Measurements from ENCODE around the gene CCND3.

The CCND3 gene

GRCh38 chr6:41938590-41939175 is 2.9 kb downstream of the CCND3 start:
- H3K79me2 ChIP-seq (ENCODE audit: insufficient read depth, low read length), result peaks cover 79% of the 10 kb centered on the region
- H3K27me3 ChIP-seq (ENCODE audit: insufficient read depth, low read length, poor library complexity), result no peaks in the 10 kb centered on the region
- peaks cover 75% of the 10 kb centered on the region for H3K36me3 ChIP-seq (ENCODE audit: insufficient read depth, low read length)
- H3K4me1 ChIP-seq (ENCODE audit: insufficient read depth, low read length), result peaks cover 76% of the 10 kb centered on the region
- peaks cover 26% of the 10 kb centered on the region for H4K20me1 ChIP-seq (ENCODE audit: insufficient read depth, low read length)
- H3K4me2 ChIP-seq (ENCODE audit: insufficient read depth, low read length), result peak overlapping the region; percentile 82
- ATAC-seq (ENCODE audit: insufficient read depth, low read depth) (no peak), DNase-seq (no peak)
- peak overlapping the region; percentile 100 for H3K27ac ChIP-seq (ENCODE audit: low read length)
- no peak overlapping the region for H2AFZ ChIP-seq (ENCODE audit: low read depth, low read length)
- peak; percentile 11 for TF ChIP-seq CTCF (IDR thresholded peaks at IDR 0.05; ENCODE audit: borderline replicate concordance, extremely low read depth, low read length, poor library complexity, severe bottlenecking)
- no peak for TF ChIP-seq EZH2 (IDR thresholded peaks at IDR 0.05; ENCODE audit: borderline replicate concordance, low read depth, low read length, severe bottlenecking)
- peak overlapping the region; percentile 86 to 93 for H3K4me3 ChIP-seq (ENCODE audit: low read depth in 1 of 2, low read length in 2 of 2)
- H3K9ac ChIP-seq (ENCODE audit: low read depth, low read length), result peak overlapping the region; percentile 99
- H3K9me3 ChIP-seq (ENCODE audit: insufficient read depth, low read length, severe bottlenecking), result no peaks in the 10 kb centered on the region

- peaks cover 79% of the 10 kb centered on the region for H3K79me2 ChIP-seq (ENCODE audit: insufficient read depth, low read length)
- peak; percentile 26 for ATAC-seq (ENCODE audit: insufficient read depth, low read depth)
- peak overlapping the region; percentile 99 for H3K9ac ChIP-seq (ENCODE audit: low read depth, low read length)
- H3K4me1 ChIP-seq (ENCODE audit: insufficient read depth, low read length), result peaks cover 74% of the 10 kb centered on the region
- peak overlapping the region; percentile 82 for H3K4me2 ChIP-seq (ENCODE audit: insufficient read depth, low read length)
- peak overlapping the region; percentile 100 for H3K27ac ChIP-seq (ENCODE audit: low read length)
- no peaks in the 10 kb centered on the region for H3K9me3 ChIP-seq (ENCODE audit: insufficient read depth, low read length, severe bottlenecking)
- TF ChIP-seq EZH2 (IDR thresholded peaks at IDR 0.05; ENCODE audit: borderline replicate concordance, low read depth, low read length, severe bottlenecking), result no peak
- no peak for TF ChIP-seq CTCF (IDR thresholded peaks at IDR 0.05; ENCODE audit: borderline replicate concordance, extremely low read depth, low read length, poor library complexity, severe bottlenecking)
- H3K4me3 ChIP-seq (ENCODE audit: low read depth in 1 of 2, low read length in 2 of 2), result peak overlapping the region; percentile 86 to 93
- H2AFZ ChIP-seq (ENCODE audit: low read depth, low read length), result no peak overlapping the region
- H3K36me3 ChIP-seq (ENCODE audit: insufficient read depth, low read length), result peaks cover 81% of the 10 kb centered on the region
- peak; percentile 93 for DNase-seq
- H3K27me3 ChIP-seq (ENCODE audit: insufficient read depth, low read length, poor library complexity), result no peaks in the 10 kb centered on the region
- peaks cover 26% of the 10 kb centered on the region for H4K20me1 ChIP-seq (ENCODE audit: insufficient read depth, low read length)
Observed at GRCh38 chr6:41937861-41938574, 3.6 kb downstream of the CCND3 start.

- Histone ChIP-seq H3K27me3 (ENCODE audit: insufficient read depth, low read length, poor library complexity) (no peaks in the 10 kb centered on the region), H4K20me1 (ENCODE audit: insufficient read depth, low read length) (peaks cover 29% of the 10 kb centered on the region), H3K9me3 (ENCODE audit: insufficient read depth, low read length, severe bottlenecking) (no peaks in the 10 kb centered on the region), H3K27ac (ENCODE audit: low read length) (peak overlapping the region; percentile 100), H3K4me3 (ENCODE audit: low read depth in 1 of 2, low read length in 2 of 2) (peak overlapping the region; percentile 86 to 93), H3K79me2 (ENCODE audit: insufficient read depth, low read length) (peaks cover 83% of the 10 kb centered on the region), H2AFZ (ENCODE audit: low read depth, low read length) (no peak overlapping the region), H3K9ac (ENCODE audit: low read depth, low read length) (peak overlapping the region; percentile 99), H3K4me1 (ENCODE audit: insufficient read depth, low read length) (peaks cover 69% of the 10 kb centered on the region), H3K36me3 (ENCODE audit: insufficient read depth, low read length) (peaks cover 86% of the 10 kb centered on the region), H3K4me2 (ENCODE audit: insufficient read depth, low read length) (peak overlapping the region; percentile 82)
- no peak for TF ChIP-seq EZH2 (IDR thresholded peaks at IDR 0.05; ENCODE audit: borderline replicate concordance, low read depth, low read length, severe bottlenecking)
- no peak for TF ChIP-seq CTCF (IDR thresholded peaks at IDR 0.05; ENCODE audit: borderline replicate concordance, extremely low read depth, low read length, poor library complexity, severe bottlenecking)
- ATAC-seq (ENCODE audit: insufficient read depth, low read depth), result no peak
- DNase-seq, result no peak
Observed at GRCh38 chr6:41937472-41937860, 4.1 kb downstream of the CCND3 start.

Data from DND-41 (cell line).